ENCODE data around the gene RNF181. TPM values are rescaled to one million over a fixed set of nuclear protein-coding genes. Genes with fewer than 3 reads are reported as not detected.
"Not testable (repeated sequence)": the region's sequence is repeated elsewhere in the genome, so short reads cannot be mapped to it uniquely, and the experiment has no call there.

The RNF181 gene
- total RNA-seq, 1 donor from 2014 or later, result 231 TPM

DNA sequence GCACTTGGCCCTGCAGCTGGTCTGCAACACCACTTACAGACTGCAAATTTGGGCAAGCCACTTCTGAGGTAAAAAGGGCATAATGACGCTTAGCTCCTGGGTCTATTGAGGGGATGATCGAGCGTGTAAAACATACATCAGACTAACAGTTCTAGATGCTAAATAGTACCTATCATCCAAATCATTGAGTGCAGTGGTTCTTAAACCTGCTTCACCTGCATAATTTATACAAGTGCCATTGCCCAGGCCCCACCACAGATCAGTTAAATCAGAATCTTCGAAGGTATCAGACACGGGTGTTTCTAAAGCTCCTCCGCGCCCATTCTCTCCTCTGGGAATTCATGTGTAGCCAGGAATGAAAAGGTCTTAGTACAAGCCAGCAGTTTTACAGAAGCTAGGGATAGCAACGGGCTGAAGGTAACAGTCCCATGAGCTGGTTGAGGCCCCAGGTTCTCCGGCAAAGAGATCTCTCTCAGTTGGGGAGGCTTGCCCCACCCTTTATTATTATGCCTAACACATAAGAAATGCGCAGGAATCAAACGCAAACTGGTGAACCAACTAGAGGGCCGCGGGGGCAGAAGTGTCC is 737 bp upstream of the RNF181 start:
- no peak for DNase-seq (ENCODE audit: extremely low read depth, low read depth, low spot score)

DNA sequence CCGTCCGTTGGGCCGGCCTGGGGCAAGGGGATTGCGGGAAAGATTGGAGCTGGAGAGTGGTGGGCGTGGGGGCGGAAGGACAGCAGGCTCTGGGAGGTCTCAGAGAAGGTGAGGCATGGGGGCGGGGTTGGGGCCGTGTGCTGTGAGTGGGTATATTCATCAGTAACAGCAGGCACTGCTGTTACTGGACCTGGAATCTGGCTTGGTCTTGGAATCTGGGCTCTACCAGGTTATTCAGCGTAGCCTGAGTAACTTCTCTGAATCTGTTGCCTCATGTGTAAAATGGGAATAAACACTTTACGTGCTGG is 435 bp downstream of the RNF181 start:
- no peak for DNase-seq (ENCODE audit: extremely low read depth, low read depth, low spot score)

- DNase-seq (ENCODE audit: extremely low read depth, low read depth, low spot score), result no peak
Observed at GRCh38 chr2:85596486-85597143, 1.1 kb downstream of the RNF181 start.

- DNase-seq (ENCODE audit: extremely low read depth, low read depth, low spot score), result no peak
Observed at GRCh38 chr2:85597241-85597640, 1.7 kb downstream of the RNF181 start.

GRCh38 chr2:85598594-85599340 is 3.2 kb downstream of the RNF181 start:
- no peak for DNase-seq (ENCODE audit: extremely low read depth, low read depth, low spot score)

DNA sequence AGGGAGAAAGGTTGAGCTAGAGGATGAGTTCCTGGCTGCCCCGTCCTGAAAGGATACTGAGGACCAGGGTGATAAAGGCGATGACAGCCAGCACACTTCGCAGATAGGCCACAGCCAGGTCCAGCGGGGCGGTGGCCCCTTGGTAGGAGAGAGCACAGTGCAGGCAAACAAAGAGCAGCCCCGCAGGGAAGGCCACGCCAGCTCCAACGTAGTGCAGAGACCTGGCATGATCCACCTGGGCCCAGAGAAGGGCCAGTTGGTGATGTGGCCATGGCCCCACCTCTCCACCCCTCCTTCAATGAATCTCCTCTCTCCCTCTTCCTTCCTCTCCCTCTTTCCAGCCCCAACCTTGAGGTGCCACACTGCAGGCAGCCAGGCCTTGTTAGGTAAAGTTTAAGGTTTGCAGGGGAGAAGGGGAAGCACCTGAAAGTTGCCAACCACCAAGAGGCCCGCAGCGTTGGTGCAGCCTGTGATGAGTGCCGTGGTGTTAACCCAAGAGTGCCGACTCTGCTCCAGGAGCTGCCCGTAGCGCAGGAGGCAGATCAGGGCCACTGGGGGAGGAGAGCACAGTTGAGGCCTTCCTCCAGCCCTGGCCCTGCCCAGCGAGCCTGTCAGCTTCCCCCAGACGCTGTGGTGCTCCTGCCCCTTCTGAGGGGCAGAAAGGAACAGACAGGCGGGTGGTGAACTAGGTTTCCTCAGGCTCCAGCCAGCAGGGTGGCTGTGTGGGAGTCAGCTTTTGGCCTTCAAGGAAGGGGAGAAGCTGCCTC is 4.1 kb downstream of the RNF181 start:
- DNase-seq (ENCODE audit: extremely low read depth, low read depth, low spot score), result no peak

DNA sequence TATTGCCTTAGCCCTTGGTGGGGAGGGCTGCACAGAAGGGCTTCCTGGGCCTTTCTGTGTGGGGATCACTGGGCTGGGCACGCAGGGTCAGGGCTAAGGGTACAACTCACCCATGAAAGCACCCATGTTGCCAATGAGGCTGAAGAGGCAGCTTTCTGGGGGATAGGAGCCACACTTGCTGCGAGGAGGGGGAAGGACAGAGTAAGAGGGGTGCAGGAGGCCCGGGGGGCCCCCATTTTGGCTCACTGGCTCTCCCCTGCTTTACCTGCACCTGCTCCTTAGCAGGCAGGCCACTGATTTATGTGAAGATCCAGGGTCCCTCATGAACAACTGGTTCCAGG is 4.7 kb downstream of the RNF181 start:
- no peak for DNase-seq (ENCODE audit: extremely low read depth, low read depth, low spot score)

DNA sequence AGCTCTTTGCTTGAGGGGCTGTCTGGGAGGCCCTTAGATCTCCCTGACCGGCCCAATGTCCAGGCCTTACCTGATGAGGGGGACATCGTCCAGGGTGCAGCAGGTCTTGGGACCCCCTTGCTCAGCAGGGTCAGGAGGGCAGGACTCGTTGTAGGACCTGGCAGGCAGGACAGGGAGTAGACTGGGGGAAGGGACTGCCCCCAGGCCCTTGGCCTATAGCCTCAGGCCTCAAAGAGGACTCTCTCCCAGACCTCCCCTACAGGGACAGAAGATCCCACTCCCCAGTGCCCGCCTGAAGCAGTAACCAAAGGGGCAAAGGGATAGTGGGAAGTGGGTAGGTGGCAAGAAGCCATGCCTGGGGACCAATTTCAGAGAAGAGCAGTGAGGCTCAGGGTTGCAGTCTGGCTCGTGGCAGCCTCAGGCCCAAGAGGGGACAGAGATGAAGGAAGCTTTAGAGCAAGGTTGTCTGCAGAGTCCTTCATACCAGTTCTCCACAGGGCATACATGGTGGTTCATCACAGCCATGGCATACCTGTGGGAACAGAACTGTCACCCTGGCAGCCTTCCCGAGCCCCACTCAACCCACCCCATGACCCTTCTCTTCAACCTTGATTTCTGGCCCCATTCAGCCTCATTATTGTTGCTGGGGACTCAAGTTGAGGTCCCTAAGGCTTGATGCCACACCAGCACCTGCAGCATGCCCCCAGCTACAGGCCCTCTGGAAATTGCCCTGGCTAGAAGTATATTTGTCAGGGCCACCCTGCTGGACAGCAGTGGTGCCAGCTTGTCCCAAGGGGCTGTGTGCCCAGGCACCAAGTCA is 5.6 kb downstream of the RNF181 start:
- DNase-seq (ENCODE audit: extremely low read depth, low read depth, low spot score), result no peak

DNA sequence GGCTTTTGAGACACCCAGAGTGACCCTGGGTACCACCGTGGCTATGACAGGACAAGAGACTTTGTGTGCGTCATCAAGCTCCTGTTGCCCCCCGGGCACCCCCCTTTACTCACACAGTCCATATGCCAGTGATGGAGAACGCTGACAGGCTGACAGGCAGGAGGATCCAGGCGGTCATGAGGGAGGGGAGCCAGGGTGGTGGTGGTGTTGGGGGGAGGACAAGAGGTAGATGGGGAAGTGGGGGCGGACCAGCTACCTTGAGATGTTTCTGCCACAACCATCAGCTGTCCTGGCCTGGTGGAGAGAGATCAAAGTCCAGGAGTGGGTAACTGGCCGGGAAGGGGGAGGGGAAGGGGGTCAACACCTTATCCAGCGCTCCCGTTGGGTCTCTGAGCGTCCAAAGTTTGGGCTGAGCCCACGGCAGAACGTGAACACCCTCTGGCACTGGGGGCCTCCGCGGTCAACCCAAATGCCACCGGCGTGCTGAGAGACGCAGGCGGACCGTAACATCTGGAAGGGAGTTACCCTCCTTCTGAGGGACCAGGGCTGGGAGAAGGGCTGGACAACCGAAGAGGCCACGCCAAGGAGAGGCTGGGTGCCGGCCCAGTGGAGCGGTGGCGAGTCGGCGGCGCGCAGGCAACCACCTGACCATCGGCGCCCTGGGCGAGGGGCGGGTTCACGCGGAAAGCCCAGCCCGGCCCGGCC is 6.4 kb downstream of the RNF181 start:
- DNase-seq (ENCODE audit: extremely low read depth, low read depth, low spot score), result no peak

- no peak for DNase-seq (ENCODE audit: extremely low read depth, low read depth, low spot score)
Observed at GRCh38 chr2:85602476-85603234, 7.1 kb downstream of the RNF181 start, which contains the start of gene TMEM150A. TSS of gene TMEM150A (minus strand) at chr2:85602698. CDS start at chr2:85601948, 750 bp downstream.

GRCh38 chr2:85604133-85604444 is 8.5 kb downstream of the RNF181 start:
- not testable (repeated sequence) for DNase-seq (ENCODE audit: extremely low read depth, low read depth, low spot score)

GRCh38 chr2:85604568-85605339 is 9.2 kb downstream of the RNF181 start:
- DNase-seq (ENCODE audit: extremely low read depth, low read depth, low spot score), result no peak

GRCh38 chr2:85605406-85606115 is 10.0 kb downstream of the RNF181 start:
- DNase-seq (ENCODE audit: extremely low read depth, low read depth, low spot score), result no peak

- no peak for DNase-seq (ENCODE audit: extremely low read depth, low read depth, low spot score)
Observed at GRCh38 chr2:85606116-85606455, 10.5 kb downstream of the RNF181 start.

DNA sequence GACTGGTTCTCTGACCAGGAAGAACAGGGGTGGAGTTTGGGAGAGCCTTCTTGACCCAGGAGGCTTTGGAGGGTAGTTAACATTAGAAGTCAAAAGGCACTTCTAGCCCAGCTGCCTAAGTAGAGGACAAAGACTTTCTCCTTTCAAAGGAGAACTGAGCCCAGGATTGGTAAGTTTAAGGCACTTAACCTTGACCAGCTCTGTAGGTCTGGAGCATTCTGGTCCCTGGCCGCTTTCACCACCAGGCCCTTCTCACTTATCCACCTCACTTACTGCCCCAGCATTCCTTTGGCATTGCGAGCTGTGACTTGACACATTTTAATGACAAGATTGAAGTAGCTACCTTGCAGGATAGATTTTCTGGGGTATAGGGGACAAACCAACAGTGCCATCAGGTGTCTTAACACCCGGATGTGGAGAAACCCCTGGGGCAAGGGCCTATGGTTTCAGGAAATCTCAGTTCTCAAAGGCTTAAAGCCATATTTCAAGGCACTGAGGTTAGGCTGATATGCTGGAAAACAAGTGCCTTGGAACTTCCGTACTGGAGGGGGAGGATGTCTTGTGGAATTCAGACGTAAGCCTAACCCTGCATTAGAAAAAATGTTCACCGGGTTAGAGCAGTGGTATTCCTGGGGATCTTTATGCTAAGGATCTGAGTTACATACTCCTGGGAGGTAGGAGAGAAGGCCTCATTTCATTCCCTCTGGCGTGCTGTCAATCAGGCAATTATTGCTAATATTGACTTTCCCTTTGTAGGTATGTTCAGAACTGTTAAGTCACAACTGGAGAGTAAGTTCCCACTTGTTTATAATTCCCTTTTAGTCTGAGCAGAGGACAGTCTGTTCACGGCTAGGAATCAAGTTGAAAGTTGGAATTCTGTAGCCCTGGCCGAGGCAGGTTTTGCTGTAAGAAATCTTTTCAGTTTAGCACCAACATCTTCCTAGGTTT is 12.0 kb downstream of the RNF181 start:
- no peak for DNase-seq (ENCODE audit: extremely low read depth, low read depth, low spot score)

GRCh38 chr2:85611217-85611704 is 15.7 kb downstream of the RNF181 start:
- DNase-seq (ENCODE audit: extremely low read depth, low read depth, low spot score), result no peak

Measured in glomerular endothelial cell (primary cell).